Effector memory CD4-positive, alpha-beta T cell (primary cell): ENCODE measurements around the gene TTBK1.
A peak's percentile ranks its signal among the peaks of the same experiment; 100 is the strongest.

Experiments
- DNase-seq, 3 donors: peaks; one replicate each; pipeline ENCODE4 v3.0.0-alpha.2; 2020
- H3K27ac ChIP-seq: 2 replicates; pipeline ENCODE4 v1.7.0; 2013; ENCODE audit warnings: mild to moderate bottlenecking, low read length, moderate library complexity; ENCODE audit not compliant: insufficient read depth, poor library complexity, severe bottlenecking
- H3K27me3 ChIP-seq: replicated peaks from 2 replicates; pipeline ENCODE4 v1.7.0; 2013; ENCODE audit warnings: mild to moderate bottlenecking, low read length; ENCODE audit not compliant: insufficient read depth, control insufficient read depth, poor library complexity, severe bottlenecking
- H3K36me3 ChIP-seq: 2 replicates; pipeline ENCODE4 v1.7.0; 2013; ENCODE audit warnings: mild to moderate bottlenecking, low read length, moderate library complexity; ENCODE audit not compliant: control insufficient read depth, insufficient read depth
- H3K4me1 ChIP-seq: 2 replicates; pipeline ENCODE4 v1.7.0; 2013; ENCODE audit warnings: low read length, mild to moderate bottlenecking; ENCODE audit not compliant: control insufficient read depth, insufficient read depth, poor library complexity, severe bottlenecking
- H3K4me3 ChIP-seq: 2 replicates; pipeline ENCODE4 v1.7.0; 2013; ENCODE audit warnings: low read length, low read depth, mild to moderate bottlenecking; ENCODE audit not compliant: insufficient read depth, poor library complexity, severe bottlenecking
- H3K9me3 ChIP-seq: 2 replicates; pipeline ENCODE4 v1.7.0; 2013; ENCODE audit warnings: mild to moderate bottlenecking, low read length, moderate library complexity; ENCODE audit not compliant: control insufficient read depth

Gene TTBK1

GRCh38 chr6:43261198-43261597 is 17.9 kb downstream of the TTBK1 start:
- no peak overlapping the region for H3K27ac ChIP-seq
- no peaks in the 10 kb centered on the region for H3K4me1 ChIP-seq
- H3K4me3 ChIP-seq: no peak overlapping the region
- no peaks in the 10 kb centered on the region for H3K36me3 ChIP-seq
- no peaks in the 10 kb centered on the region for H3K9me3 ChIP-seq
- no peaks in the 10 kb centered on the region for H3K27me3 ChIP-seq
- no peak for DNase-seq

- H3K27me3 ChIP-seq: no peaks in the 10 kb centered on the region
- H3K4me1 ChIP-seq: no peaks in the 10 kb centered on the region
- H3K9me3 ChIP-seq: no peaks in the 10 kb centered on the region
- no peak overlapping the region for H3K4me3 ChIP-seq
- no peaks in the 10 kb centered on the region for H3K36me3 ChIP-seq
- no peak for DNase-seq
- no peak overlapping the region for H3K27ac ChIP-seq
Observed at GRCh38 chr6:43262000-43262779, 18.9 kb downstream of the TTBK1 start.

GRCh38 chr6:43262780-43263313 is 19.6 kb downstream of the TTBK1 start:
- no peaks in the 10 kb centered on the region for H3K27me3 ChIP-seq
- no peak overlapping the region for H3K4me3 ChIP-seq
- no peak for DNase-seq
- no peaks in the 10 kb centered on the region for H3K4me1 ChIP-seq
- no peaks in the 10 kb centered on the region for H3K9me3 ChIP-seq
- H3K36me3 ChIP-seq: no peaks in the 10 kb centered on the region
- no peak overlapping the region for H3K27ac ChIP-seq

- H3K27me3 ChIP-seq: no peaks in the 10 kb centered on the region
- no peaks in the 10 kb centered on the region for H3K36me3 ChIP-seq
- no peak overlapping the region for H3K4me3 ChIP-seq
- DNase-seq: peak; percentile 45 to 59 (median 50)
- H3K27ac ChIP-seq: no peak overlapping the region
- no peaks in the 10 kb centered on the region for H3K9me3 ChIP-seq
- H3K4me1 ChIP-seq: no peaks in the 10 kb centered on the region
Observed at GRCh38 chr6:43263314-43264178, 20.3 kb downstream of the TTBK1 start.

- Histone ChIP-seq H3K27me3 (no peaks in the 10 kb centered on the region), H3K9me3 (no peaks in the 10 kb centered on the region), H3K4me3 (no peak overlapping the region), H3K27ac (no peak overlapping the region), H3K4me1 (peaks cover 5% of the 10 kb centered on the region), H3K36me3 (no peaks in the 10 kb centered on the region)
- DNase-seq: no peak
Observed at GRCh38 chr6:43264599-43265145, 21.4 kb downstream of the TTBK1 start.

- no peak for DNase-seq
- peaks cover 9% of the 10 kb centered on the region for H3K4me1 ChIP-seq
- no peaks in the 10 kb centered on the region for H3K27me3 ChIP-seq
- H3K9me3 ChIP-seq: no peaks in the 10 kb centered on the region
- no peak overlapping the region for H3K27ac ChIP-seq
- H3K4me3 ChIP-seq: no peak overlapping the region
- no peaks in the 10 kb centered on the region for H3K36me3 ChIP-seq
Observed at GRCh38 chr6:43265564-43265963, 22.3 kb downstream of the TTBK1 start.

GRCh38 chr6:43267619-43268354 is 24.5 kb downstream of the TTBK1 start:
- peaks cover 9% of the 10 kb centered on the region for H3K4me1 ChIP-seq
- H3K4me3 ChIP-seq: no peak overlapping the region
- no peaks in the 10 kb centered on the region for H3K27me3 ChIP-seq
- no peaks in the 10 kb centered on the region for H3K9me3 ChIP-seq
- H3K27ac ChIP-seq: no peak overlapping the region
- H3K36me3 ChIP-seq: no peaks in the 10 kb centered on the region
- no peak for DNase-seq

GRCh38 chr6:43268355-43268700 is 25.0 kb downstream of the TTBK1 start:
- Histone ChIP-seq H3K9me3 (no peaks in the 10 kb centered on the region), H3K27ac (no peak overlapping the region), H3K36me3 (no peaks in the 10 kb centered on the region), H3K4me1 (peaks cover 9% of the 10 kb centered on the region), H3K27me3 (no peaks in the 10 kb centered on the region), H3K4me3 (no peak overlapping the region)
- DNase-seq: no peak

- Histone ChIP-seq H3K27me3 (no peaks in the 10 kb centered on the region), H3K36me3 (no peaks in the 10 kb centered on the region), H3K4me1 (peaks cover 11% of the 10 kb centered on the region), H3K4me3 (no peak overlapping the region), H3K27ac (no peak overlapping the region), H3K9me3 (no peaks in the 10 kb centered on the region)
- no peak for DNase-seq
Observed at GRCh38 chr6:43268782-43269272, 25.5 kb downstream of the TTBK1 start.
